ENCODE results near the gene CPA1.
"Not testable (repeated sequence)": the region's sequence is repeated elsewhere in the genome, so short reads cannot be mapped to it uniquely, and the experiment has no call there.

Gene CPA1

GRCh38 chr7:130374507-130374906 is 5.8 kb upstream of the CPA1 start:
- no peak for ATAC-seq

GRCh38 chr7:130376461-130376860 is 3.8 kb upstream of the CPA1 start:
- not testable (repeated sequence) for ATAC-seq

GRCh38 chr7:130377178-130377577 is 3.1 kb upstream of the CPA1 start:
- ATAC-seq: no peak

- no peak for ATAC-seq
These were observed 1.3 kb upstream of the CPA1 start for GRCh38 chr7:130379019-130379418.

- ATAC-seq: no peak
These were observed 768 bp upstream of the CPA1 start for GRCh38 chr7:130379532-130379920.

GRCh38 chr7:130380861-130381455 is 664 bp downstream of the CPA1 start:
- ATAC-seq: no peak

GRCh38 chr7:130381468-130382312 is 1.4 kb downstream of the CPA1 start:
- no peak for ATAC-seq

- no peak for ATAC-seq
These were observed 3.1 kb downstream of the CPA1 start for GRCh38 chr7:130383187-130383980.

GRCh38 chr7:130384371-130384801 is 4.1 kb downstream of the CPA1 start:
- no peak for ATAC-seq

- no peak for ATAC-seq
These were observed 4.7 kb downstream of the CPA1 start for GRCh38 chr7:130384841-130385599.

- ATAC-seq: no peak
These were observed 5.3 kb downstream of the CPA1 start for GRCh38 chr7:130385600-130386066.

GRCh38 chr7:130386876-130387275 is 6.6 kb downstream of the CPA1 start:
- ATAC-seq: no peak

- no peak for ATAC-seq
These were observed 7.0 kb downstream of the CPA1 start for GRCh38 chr7:130387306-130387627.

GRCh38 chr7:130387628-130388403 is 7.5 kb downstream of the CPA1 start:
- ATAC-seq: no peak

- ATAC-seq: no peak
These were observed 8.4 kb downstream of the CPA1 start for GRCh38 chr7:130388671-130389070.

GRCh38 chr7:130390486-130390885 is 10.2 kb downstream of the CPA1 start:
- ATAC-seq: no peak

- ATAC-seq: no peak
These were observed 12.8 kb downstream of the CPA1 start for GRCh38 chr7:130393101-130393561.

GRCh38 chr7:130393841-130394411 is 13.6 kb downstream of the CPA1 start:
- no peak for ATAC-seq

GRCh38 chr7:130394421-130395195 is 14.3 kb downstream of the CPA1 start:
- ATAC-seq: peak in 1 of 2 donors; percentile 60

- ATAC-seq: no peak
These were observed 15.1 kb downstream of the CPA1 start for GRCh38 chr7:130395421-130395820.

- ATAC-seq: no peak
These were observed 15.8 kb downstream of the CPA1 start for GRCh38 chr7:130396109-130396508.
